HCT116 (cell line): Measurements from ENCODE around the gene LRRC15.

Experiments
- CEBPB ChIP-seq: IDR thresholded peaks from 2 replicates; pipeline ENCODE4 v1.6.1; 2012; ENCODE audit warnings: low read depth
- CTCF ChIP-seq, 3 experiments: fragments of 200-600 bp in 1 of 3; sonication (generic) in 1 of 3; IDR thresholded peaks in 2 of 3; conservative IDR thresholded peaks in 1 of 3; 2 replicates each; pipeline ENCODE4 v1.5.1; 2012 to 2017; ENCODE audit warnings: low read depth in 2 of 3, low read length in 2 of 3, antibody characterized with exemption in 1 of 3, borderline replicate concordance in 1 of 3, control low read depth in 1 of 3, mild to moderate bottlenecking in 1 of 3, mixed read lengths in 1 of 3, mixed run types in 1 of 3, moderate library complexity in 1 of 3; ENCODE audit not compliant: insufficient read depth in 1 of 3
- FOSL1 ChIP-seq: IDR thresholded peaks from 2 replicates; pipeline ENCODE4 v1.6.1; 2012; ENCODE audit warnings: low read depth
- MAX ChIP-seq: IDR thresholded peaks from 2 replicates; pipeline ENCODE4 v1.6.1; 2012
- POLR2A ChIP-seq: IDR thresholded peaks from 2 replicates; pipeline ENCODE4 v1.7.0; 2011; ENCODE audit warnings: borderline replicate concordance; ENCODE audit not compliant: insufficient read depth, insufficient read length; ENCODE audit errors: extremely low read depth
- RAD21 ChIP-seq: IDR thresholded peaks from 2 replicates; pipeline ENCODE4 v1.6.1; 2012; ENCODE audit warnings: low read depth, mild to moderate bottlenecking
- REST ChIP-seq: IDR thresholded peaks from 2 replicates; pipeline ENCODE4 v1.6.1; 2012; ENCODE audit warnings: low read depth
- ZNF274 ChIP-seq: fragments of 200-500 bp; sonication (Bioruptor generic); IDR thresholded peaks from 2 replicates; pipeline ENCODE4 v1.6.1; 2014; ENCODE audit warnings: mild to moderate bottlenecking, low read depth, low read length, inconsistent platforms

DNA sequence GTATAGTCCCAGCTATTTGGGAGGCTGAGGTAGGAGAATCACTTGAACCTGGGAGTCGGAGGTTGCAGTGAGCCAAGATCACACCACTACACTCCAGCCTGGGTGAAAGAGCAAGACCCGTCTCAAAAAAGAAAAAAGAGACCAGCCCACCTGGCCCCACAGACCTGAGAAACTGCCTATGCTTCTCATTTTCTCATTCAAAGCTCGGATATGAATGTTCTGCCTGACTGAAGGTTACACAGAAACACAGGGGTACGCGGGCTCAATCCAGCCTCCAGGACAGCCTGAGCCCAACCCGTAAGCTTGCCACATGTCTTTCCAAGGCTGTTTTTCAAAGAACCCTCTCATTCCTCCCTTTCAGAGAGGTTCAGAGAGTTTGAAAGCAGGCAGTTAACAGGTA is 9.7 kb upstream of the LRRC15 start:
- no peak for TF ChIP-seq CEBPB
- no peak for TF ChIP-seq RAD21
- TF ChIP-seq CTCF (IDR thresholded peaks at IDR 0.05 in 2 of 3, conservative IDR thresholded peaks at IDR 0.05 in 1 of 3; ENCODE audit: borderline replicate concordance in 1 of 3, insufficient read depth in 1 of 3, low read depth in 2 of 3, low read length in 2 of 3), result no peak
- no peak for TF ChIP-seq FOSL1
- TF ChIP-seq REST, result no peak
- TF ChIP-seq POLR2A, result no peak
- no peak for TF ChIP-seq ZNF274
- TF ChIP-seq MAX, result no peak
